AG04450 (cell line): ENCODE data around the gene SIN3B. TPM values are rescaled to one million over a fixed set of nuclear protein-coding genes. Genes with fewer than 3 reads are reported as not detected.

Source experiments
- CTCF ChIA-PET: fragments of 300-600, 350-600 bp; formaldehyde crosslinking; extraction: SDS; loops from one replicate; lab custom pipeline; 2022; ENCODE audit warnings: antibody characterized with exemption, inconsistent platforms; lab: Charles Lee
- POLR2A ChIA-PET: fragments of 350-600 bp; formaldehyde crosslinking; extraction: SDS; loops from one replicate; lab custom pipeline; 2021; ENCODE audit warnings: antibody characterized with exemption, inconsistent platforms; lab: Yijun Ruan, JAX
- DNase-seq: peaks from one replicate; pipeline ENCODE4 v3.0.0-alpha.2; 2011; ENCODE audit warnings: low read depth, low spot score
- H3K27ac ChIP-seq: one replicate; pipeline ENCODE4 v1.5.1; 2012; ENCODE audit warnings: low read depth, low read length, control low read depth
- H3K27me3 ChIP-seq: one replicate; pipeline ENCODE4 v1.6.0; 2012; ENCODE audit warnings: low read length; ENCODE audit not compliant: control insufficient read depth, insufficient read depth
- H3K4me3 ChIP-seq: 2 replicates; pipeline ENCODE4 v1.5.1; 2011; ENCODE audit warnings: mild to moderate bottlenecking, low read depth, low read length, control low read depth
- H3K9me3 ChIP-seq: 2 replicates; pipeline ENCODE4 v1.5.1; 2012; ENCODE audit warnings: low read length; ENCODE audit not compliant: control insufficient read depth, insufficient read depth
- polyA plus RNA-seq: library from polyadenylated mRNA; depleted of rRNA; stranded (reverse); fragments of >200 nt; gene quantifications from 2 replicates; pipeline ENCODE4 v1.2.3, GENCODE V29; 2011
- TF ChIP-seq, protein P1 (sequence below): IDR thresholded peaks from 2 replicates; pipeline ENCODE4 v1.5.1; 2011; ENCODE audit warnings: low read depth, low read length, control low read depth, inconsistent platforms

Gene SIN3B
- polyA plus RNA-seq, 1 experiment = 18.8 TPM

DNA sequence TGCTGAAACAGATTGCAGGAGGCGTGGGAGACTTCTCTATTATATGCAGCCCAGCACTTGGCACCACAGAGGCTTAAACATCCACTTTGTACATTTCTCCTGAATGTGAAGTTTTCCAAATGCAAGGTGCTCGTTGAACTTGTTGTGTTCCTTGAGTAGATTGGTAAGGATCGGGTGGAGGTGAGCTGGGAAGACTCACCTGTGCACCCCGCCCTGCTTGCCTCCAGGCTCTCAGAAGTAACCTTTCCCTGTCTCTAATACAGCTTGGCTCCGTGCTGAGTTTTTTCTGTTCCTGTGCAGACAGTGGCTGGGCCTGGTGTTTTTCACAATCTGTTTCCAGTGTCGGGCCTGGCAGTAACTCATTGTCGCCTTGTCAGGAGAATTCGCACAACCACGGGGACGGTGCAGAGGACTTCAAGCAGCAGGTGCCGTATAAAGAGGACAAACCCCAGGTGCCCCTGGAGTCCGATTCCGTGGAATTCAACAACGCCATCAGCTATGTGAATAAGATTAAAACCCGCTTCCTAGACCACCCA lies 12.3 kb downstream of the SIN3B start:
- DNase-seq = no peak
- ChIA-PET CTCF (no interaction called here), POLR2A (no interaction called here)
- H3K27ac ChIP-seq = no peak overlapping the region
- no peaks in the 10 kb centered on the region for H3K27me3 ChIP-seq
- TF ChIP-seq, protein P1, sequence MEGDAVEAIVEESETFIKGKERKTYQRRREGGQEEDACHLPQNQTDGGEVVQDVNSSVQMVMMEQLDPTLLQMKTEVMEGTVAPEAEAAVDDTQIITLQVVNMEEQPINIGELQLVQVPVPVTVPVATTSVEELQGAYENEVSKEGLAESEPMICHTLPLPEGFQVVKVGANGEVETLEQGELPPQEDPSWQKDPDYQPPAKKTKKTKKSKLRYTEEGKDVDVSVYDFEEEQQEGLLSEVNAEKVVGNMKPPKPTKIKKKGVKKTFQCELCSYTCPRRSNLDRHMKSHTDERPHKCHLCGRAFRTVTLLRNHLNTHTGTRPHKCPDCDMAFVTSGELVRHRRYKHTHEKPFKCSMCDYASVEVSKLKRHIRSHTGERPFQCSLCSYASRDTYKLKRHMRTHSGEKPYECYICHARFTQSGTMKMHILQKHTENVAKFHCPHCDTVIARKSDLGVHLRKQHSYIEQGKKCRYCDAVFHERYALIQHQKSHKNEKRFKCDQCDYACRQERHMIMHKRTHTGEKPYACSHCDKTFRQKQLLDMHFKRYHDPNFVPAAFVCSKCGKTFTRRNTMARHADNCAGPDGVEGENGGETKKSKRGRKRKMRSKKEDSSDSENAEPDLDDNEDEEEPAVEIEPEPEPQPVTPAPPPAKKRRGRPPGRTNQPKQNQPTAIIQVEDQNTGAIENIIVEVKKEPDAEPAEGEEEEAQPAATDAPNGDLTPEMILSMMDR = no peak
- H3K4me3 ChIP-seq = no peak overlapping the region
- no peaks in the 10 kb centered on the region for H3K9me3 ChIP-seq

- Histone ChIP-seq H3K27ac (no peak overlapping the region), H3K9me3 (peaks cover 6% of the 10 kb centered on the region; the same call in 1 of the 2 replicates), H3K4me3 (no peak overlapping the region), H3K27me3 (no peaks in the 10 kb centered on the region)
- ChIA-PET POLR2A (no interaction called here), CTCF (interaction anchor here (0.5 kb wide), 1 partner anchor 171 kb away, joined by 3 read pairs; no protein-coding TSS in a partner anchor)
- TF ChIP-seq, protein P1 = no peak
- no peak for DNase-seq
These were observed 17.7 kb downstream of the SIN3B start for GRCh38 chr19:16846901-16847300.

GRCh38 chr19:16847430-16847829 lies 18.2 kb downstream of the SIN3B start:
- no peak overlapping the region for H3K27ac ChIP-seq
- TF ChIP-seq, protein P1 = no peak
- no peak overlapping the region for H3K4me3 ChIP-seq
- ChIA-PET CTCF (interaction anchor here (0.5 kb wide), 2 partner anchors 76 to 172 kb away, joined by 3 to 7 read pairs; no protein-coding TSS in a partner anchor), POLR2A (no interaction called here)
- peaks cover 6% of the 10 kb centered on the region; the same call in 1 of the 2 replicates for H3K9me3 ChIP-seq
- H3K27me3 ChIP-seq = no peaks in the 10 kb centered on the region
- no peak for DNase-seq

DNA sequence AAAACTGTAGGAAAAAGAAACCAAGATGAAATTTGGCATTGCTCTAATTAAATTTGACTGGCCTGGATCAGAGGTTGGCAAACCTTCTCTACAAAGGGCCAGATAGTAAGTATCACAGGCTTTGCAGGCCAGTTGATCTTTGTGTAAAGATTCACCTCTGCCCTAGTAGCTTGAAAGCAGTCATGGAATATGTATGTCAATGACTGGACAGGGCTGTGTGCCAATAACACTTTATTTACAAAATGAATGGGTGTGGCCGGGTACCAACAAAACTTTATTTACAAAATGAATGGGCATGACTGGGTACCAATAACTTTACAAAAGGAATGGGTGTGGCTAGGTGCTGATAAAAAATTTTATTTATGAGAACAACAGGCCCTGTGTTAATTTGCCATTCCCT lies 20.0 kb downstream of the SIN3B start:
- Histone ChIP-seq H3K9me3 (peaks cover 6% of the 10 kb centered on the region; the same call in 1 of the 2 replicates), H3K27ac (no peak overlapping the region), H3K4me3 (no peak overlapping the region), H3K27me3 (no peaks in the 10 kb centered on the region)
- CTCF ChIA-PET = no interaction called here
- TF ChIP-seq, protein P1 = no peak
- POLR2A ChIA-PET = interaction anchor here (0.7 kb wide), 2 partner anchors 12 to 38 kb away, joined by 3 to 4 read pairs; no protein-coding TSS in a partner anchor
- no peak for DNase-seq

GRCh38 chr19:16850133-16850532 lies 20.9 kb downstream of the SIN3B start:
- POLR2A ChIA-PET = interaction anchor here (0.7 kb wide), 1 partner anchor 11 kb away, joined by 3 read pairs; no protein-coding TSS in a partner anchor
- Histone ChIP-seq H3K4me3 (no peak overlapping the region), H3K27ac (peak overlapping the region; percentile 70), H3K9me3 (peaks cover 6% of the 10 kb centered on the region; the same call in 1 of the 2 replicates), H3K27me3 (no peaks in the 10 kb centered on the region)
- CTCF ChIA-PET = no interaction called here
- peak; percentile 6 for DNase-seq
- TF ChIP-seq, protein P1 = no peak
